ENCODE measurements around the gene STATH. TPM values are rescaled to one million over a fixed set of nuclear protein-coding genes. Genes with fewer than 3 reads are reported as not detected.

STATH gene
- polyA plus RNA-seq, 3 donors = not detected

DNA sequence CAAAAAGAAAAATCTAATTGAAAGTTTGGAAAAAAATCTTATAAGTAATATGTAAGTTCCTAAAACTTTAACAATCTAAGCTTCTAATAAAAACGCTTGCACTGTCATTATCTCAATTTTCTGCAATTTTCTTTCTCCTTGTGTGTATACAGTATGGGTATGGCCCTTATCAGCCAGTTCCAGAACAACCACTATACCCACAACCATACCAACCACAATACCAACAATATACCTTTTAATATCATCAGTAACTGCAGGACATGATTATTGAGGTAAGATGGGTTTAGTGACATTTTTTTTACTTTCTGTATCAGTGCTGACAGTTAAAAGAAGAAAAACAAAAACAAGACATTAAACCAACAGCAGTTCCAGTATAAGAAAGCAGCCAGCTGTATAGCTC lies 4.9 kb downstream of the STATH start:
- H3K4me1 ChIP-seq (ENCODE audit: control insufficient read depth in 1 of 2, insufficient read depth in 2 of 2, low read length in 2 of 2) = no peaks in the 10 kb centered on the region
- no peak overlapping the region for H3K4me3 ChIP-seq (replicated peaks in 1 of 3; ENCODE audit: low read depth in 2 of 3, low read length in 3 of 3)
- intact Hi-C loops (cut with micrococcal nuclease) = no loop called here
- no peaks in the 10 kb centered on the region for H3K9me3 ChIP-seq (replicated peaks in 1 of 2; ENCODE audit: control insufficient read depth in 1 of 2, insufficient read depth in 1 of 2, low read length in 2 of 2)
- H3K36me3 ChIP-seq (replicated peaks in 1 of 2; ENCODE audit: control insufficient read depth in 1 of 2, insufficient read depth in 2 of 2, low read length in 2 of 2) = no peaks in the 10 kb centered on the region
- no peak overlapping the region for H2AFZ ChIP-seq (ENCODE audit: insufficient read depth, low read depth, low read length, poor library complexity, severe bottlenecking)
- H3K4me3 Mint-ChIP-seq = no peak overlapping the region
- H3K4me1 Mint-ChIP-seq = no peaks in the 10 kb centered on the region
- H4K20me1 ChIP-seq (ENCODE audit: insufficient read depth, low read length) = no peaks in the 10 kb centered on the region
- no CpG with 5 or more reads among the region's 1 CpG for WGBS (ENCODE audit: insufficient coverage)
- no peak overlapping the region for H3K9ac ChIP-seq (ENCODE audit: insufficient read depth, low read length, poor library complexity, severe bottlenecking)
- no peaks in the 10 kb centered on the region for H3K9me3 Mint-ChIP-seq
- H3K27ac Mint-ChIP-seq = no peak overlapping the region
- TF ChIP-seq, protein P1, sequence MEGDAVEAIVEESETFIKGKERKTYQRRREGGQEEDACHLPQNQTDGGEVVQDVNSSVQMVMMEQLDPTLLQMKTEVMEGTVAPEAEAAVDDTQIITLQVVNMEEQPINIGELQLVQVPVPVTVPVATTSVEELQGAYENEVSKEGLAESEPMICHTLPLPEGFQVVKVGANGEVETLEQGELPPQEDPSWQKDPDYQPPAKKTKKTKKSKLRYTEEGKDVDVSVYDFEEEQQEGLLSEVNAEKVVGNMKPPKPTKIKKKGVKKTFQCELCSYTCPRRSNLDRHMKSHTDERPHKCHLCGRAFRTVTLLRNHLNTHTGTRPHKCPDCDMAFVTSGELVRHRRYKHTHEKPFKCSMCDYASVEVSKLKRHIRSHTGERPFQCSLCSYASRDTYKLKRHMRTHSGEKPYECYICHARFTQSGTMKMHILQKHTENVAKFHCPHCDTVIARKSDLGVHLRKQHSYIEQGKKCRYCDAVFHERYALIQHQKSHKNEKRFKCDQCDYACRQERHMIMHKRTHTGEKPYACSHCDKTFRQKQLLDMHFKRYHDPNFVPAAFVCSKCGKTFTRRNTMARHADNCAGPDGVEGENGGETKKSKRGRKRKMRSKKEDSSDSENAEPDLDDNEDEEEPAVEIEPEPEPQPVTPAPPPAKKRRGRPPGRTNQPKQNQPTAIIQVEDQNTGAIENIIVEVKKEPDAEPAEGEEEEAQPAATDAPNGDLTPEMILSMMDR (IDR thresholded peaks at IDR 0.05) = no peak
- no peak overlapping the region for H3K27ac ChIP-seq (ENCODE audit: low read depth in 1 of 2, low read length in 2 of 2)
- no peak overlapping the region for H3K4me2 ChIP-seq (replicated peaks; ENCODE audit: extremely low read depth, low read length, poor library complexity, severe bottlenecking)
- no peaks in the 10 kb centered on the region for H3K79me2 ChIP-seq (ENCODE audit: insufficient read depth, low read length)
- no peaks in the 10 kb centered on the region for H3K27me3 Mint-ChIP-seq (ENCODE audit: low read depth in 3 of 3)
- DNase-seq = no peak
- no peaks in the 10 kb centered on the region for H3K36me3 Mint-ChIP-seq
- H3K27me3 ChIP-seq (ENCODE audit: control insufficient read depth in 2 of 2, insufficient read depth in 2 of 2, low read length in 2 of 2) = no peaks in the 10 kb centered on the region

DNA sequence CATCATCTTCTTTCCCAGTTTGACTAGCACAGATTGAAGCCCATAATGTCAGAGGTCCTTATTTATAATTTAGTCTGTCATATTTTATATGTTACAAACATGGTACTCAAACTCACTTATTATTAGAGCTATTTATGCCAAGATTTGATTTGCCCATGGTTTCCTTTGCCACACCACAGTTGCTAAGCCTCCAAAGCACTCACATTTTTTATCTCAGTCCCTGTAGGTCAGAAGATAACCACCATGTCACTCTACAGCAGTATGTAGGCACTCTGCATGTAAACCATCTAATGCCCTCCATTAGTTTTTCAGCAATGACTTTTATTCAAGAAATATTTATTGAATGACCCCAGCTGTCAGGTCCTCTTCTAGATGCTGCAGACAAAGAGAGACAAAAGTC lies 6.7 kb downstream of the STATH start:
- Mint-ChIP-seq H3K9me3 (no peaks in the 10 kb centered on the region), H3K27ac (no peak overlapping the region), H3K4me3 (no peak overlapping the region), H3K27me3 (ENCODE audit: low read depth in 3 of 3) (no peaks in the 10 kb centered on the region), H3K36me3 (no peaks in the 10 kb centered on the region), H3K4me1 (no peaks in the 10 kb centered on the region)
- Histone ChIP-seq H3K36me3 (replicated peaks in 1 of 2; ENCODE audit: control insufficient read depth in 1 of 2, insufficient read depth in 2 of 2, low read length in 2 of 2) (no peaks in the 10 kb centered on the region), H3K79me2 (ENCODE audit: insufficient read depth, low read length) (no peaks in the 10 kb centered on the region), H3K9me3 (replicated peaks in 1 of 2; ENCODE audit: control insufficient read depth in 1 of 2, insufficient read depth in 1 of 2, low read length in 2 of 2) (no peaks in the 10 kb centered on the region), H3K27ac (ENCODE audit: low read depth in 1 of 2, low read length in 2 of 2) (no peak overlapping the region), H3K27me3 (ENCODE audit: control insufficient read depth in 2 of 2, insufficient read depth in 2 of 2, low read length in 2 of 2) (no peaks in the 10 kb centered on the region), H4K20me1 (ENCODE audit: insufficient read depth, low read length) (no peaks in the 10 kb centered on the region), H2AFZ (ENCODE audit: insufficient read depth, low read depth, low read length, poor library complexity, severe bottlenecking) (no peak overlapping the region), H3K4me3 (replicated peaks in 1 of 3; ENCODE audit: low read depth in 2 of 3, low read length in 3 of 3) (no peak overlapping the region), H3K4me2 (replicated peaks; ENCODE audit: extremely low read depth, low read length, poor library complexity, severe bottlenecking) (no peak overlapping the region), H3K9ac (ENCODE audit: insufficient read depth, low read length, poor library complexity, severe bottlenecking) (no peak overlapping the region), H3K4me1 (ENCODE audit: control insufficient read depth in 1 of 2, insufficient read depth in 2 of 2, low read length in 2 of 2) (no peaks in the 10 kb centered on the region)
- DNase-seq = no peak
- TF ChIP-seq, protein P1 (IDR thresholded peaks at IDR 0.05) = no peak
- intact Hi-C loops (cut with micrococcal nuclease) = no loop called here

Data from CD14-positive monocyte (primary cell).